Cerebellar nuclear complex (tissue), 1 donor: Measurements from ENCODE around the gene RIIAD1.
A peak's percentile ranks its signal among the peaks of the same experiment; 100 is the strongest.

Experiments
- DNase-seq, 2 experiments: peaks; one replicate each; lab custom pipeline; 2025; lab: John Stamatoyannopoulos, UW

The RIIAD1 gene

GRCh38 chr1:151711044-151711800 lies 10.1 kb upstream of the RIIAD1 start:
- DNase-seq, result no peak

GRCh38 chr1:151711951-151712350 lies 9.4 kb upstream of the RIIAD1 start:
- DNase-seq, result no peak

- no peak for DNase-seq
Observed at GRCh38 chr1:151713044-151713443, 8.3 kb upstream of the RIIAD1 start.

- no peak for DNase-seq
Observed at GRCh38 chr1:151713874-151714273, 7.4 kb upstream of the RIIAD1 start.

GRCh38 chr1:151714820-151715725 lies 6.2 kb upstream of the RIIAD1 start:
- no peak for DNase-seq

- DNase-seq, result no peak
Observed at GRCh38 chr1:151715726-151716404, 5.5 kb upstream of the RIIAD1 start.

- DNase-seq, result no peak
Observed at GRCh38 chr1:151716405-151716762, 4.9 kb upstream of the RIIAD1 start.

- peak; percentile 94 to 95 for DNase-seq
Observed at GRCh38 chr1:151716771-151717631, 4.3 kb upstream of the RIIAD1 start, which contains the start of gene CELF3. CELF3 (minus strand) TSS chr1:151716803; CDS start chr1:151716020, 783 bp downstream.

GRCh38 chr1:151718011-151718431 lies 3.3 kb upstream of the RIIAD1 start:
- no peak for DNase-seq

- DNase-seq, result no peak
Observed at GRCh38 chr1:151718666-151719065, 2.7 kb upstream of the RIIAD1 start.

- DNase-seq, result no peak
Observed at GRCh38 chr1:151720125-151720524, 1.2 kb upstream of the RIIAD1 start.

- DNase-seq, result no peak
Observed at GRCh38 chr1:151720554-151720953, 768 bp upstream of the RIIAD1 start.

- no peak for DNase-seq
Observed at GRCh38 chr1:151721788-151722510, 627 bp downstream of the RIIAD1 start.

- no peak for DNase-seq
Observed at GRCh38 chr1:151723726-151724370, 2.5 kb downstream of the RIIAD1 start.

GRCh38 chr1:151728151-151729054 lies 7.1 kb downstream of the RIIAD1 start:
- DNase-seq, result peak in 1 of 2 experiments; percentile 70

- no peak for DNase-seq
Observed at GRCh38 chr1:151729157-151729965, 8.0 kb downstream of the RIIAD1 start.

- DNase-seq, result no peak
Observed at GRCh38 chr1:151729966-151730291, 8.6 kb downstream of the RIIAD1 start.

- no peak for DNase-seq
Observed at GRCh38 chr1:151733126-151733525, 11.8 kb downstream of the RIIAD1 start.
